ENCODE results near the gene TLCD3A. TPM values are rescaled to one million over a fixed set of nuclear protein-coding genes. Genes with fewer than 3 reads are reported as not detected.

The TLCD3A gene
- total RNA-seq, 2 experiments from 2014 or later = 8.3 to 11.7 TPM

- Histone ChIP-seq H3K27ac (ENCODE audit: low read depth, low read length, poor library complexity, severe bottlenecking) (no peak overlapping the region), H4K20me1 (ENCODE audit: insufficient read depth, low read length) (peaks cover 14% of the 10 kb centered on the region; the same call in 1 of the 2 replicates), H3K4me2 (ENCODE audit: low read length) (no peak overlapping the region), H3K79me2 (ENCODE audit: insufficient read depth, low read depth, low read length) (peaks cover 20% of the 10 kb centered on the region), H3K36me3 (ENCODE audit: insufficient read depth, low read length) (peaks cover 89% of the 10 kb centered on the region), H3K4me3 (ENCODE audit: low read depth, low read length, poor library complexity, severe bottlenecking) (no peak overlapping the region), H3K9me2 (ENCODE audit: insufficient read depth, low read length) (no peaks in the 10 kb centered on the region), H3K9me3 (ENCODE audit: low read length) (no peaks in the 10 kb centered on the region), H3K4me1 (ENCODE audit: insufficient read depth, low read length, poor library complexity, severe bottlenecking) (peaks cover 6% of the 10 kb centered on the region), H2AFZ (ENCODE audit: low read length) (no peak overlapping the region)
- ChIA-PET CTCF (ENCODE audit: unreplicated experiment) (no interaction called here), POLR2A (interaction anchor here (0.7 kb wide), 1 partner anchor 17 kb away, joined by 3 read pairs; no protein-coding TSS in a partner anchor)
- intact Hi-C loops (cut with micrococcal nuclease; ENCODE audit: unreplicated experiment) = no loop called here
- TF ChIP-seq CTCF (conservative IDR thresholded peaks at IDR 0.05; ENCODE audit: low read length) = no peak
- no peak for TF ChIP-seq EZH2phosphoT487 (IDR thresholded peaks at IDR 0.05; ENCODE audit: borderline replicate concordance, low read depth, low read length)
- DNase-seq (ENCODE audit: low spot score) = no peak
- BruUV-seq (replicated peaks) = no TSS peak
Measured at GRCh38 chr17:742147-742793, 9.9 kb downstream of the TLCD3A start.

GRCh38 chr17:743139-743538, 10.7 kb downstream of the TLCD3A start:
- Histone ChIP-seq H2AFZ (ENCODE audit: low read length) (no peak overlapping the region), H4K20me1 (ENCODE audit: insufficient read depth, low read length) (peaks cover 14% of the 10 kb centered on the region; the same call in 1 of the 2 replicates), H3K36me3 (ENCODE audit: insufficient read depth, low read length) (peaks cover 93% of the 10 kb centered on the region), H3K27ac (ENCODE audit: low read depth, low read length, poor library complexity, severe bottlenecking) (no peak overlapping the region), H3K79me2 (ENCODE audit: insufficient read depth, low read depth, low read length) (peaks cover 28% of the 10 kb centered on the region), H3K4me1 (ENCODE audit: insufficient read depth, low read length, poor library complexity, severe bottlenecking) (peaks cover 6% of the 10 kb centered on the region), H3K4me2 (ENCODE audit: low read length) (no peak overlapping the region), H3K9me2 (ENCODE audit: insufficient read depth, low read length) (no peaks in the 10 kb centered on the region), H3K4me3 (ENCODE audit: low read depth, low read length, poor library complexity, severe bottlenecking) (no peak overlapping the region), H3K9me3 (ENCODE audit: low read length) (no peaks in the 10 kb centered on the region)
- POLR2A ChIA-PET = no interaction called here
- intact Hi-C loops (cut with micrococcal nuclease; ENCODE audit: unreplicated experiment) = no loop called here
- DNase-seq (ENCODE audit: low spot score) = no peak
- TSS peak; percentile 1 for BruUV-seq (replicated peaks)
- CTCF ChIA-PET (ENCODE audit: unreplicated experiment) = no interaction called here
- no peak for TF ChIP-seq CTCF (conservative IDR thresholded peaks at IDR 0.05; ENCODE audit: low read length)
- TF ChIP-seq EZH2phosphoT487 (IDR thresholded peaks at IDR 0.05; ENCODE audit: borderline replicate concordance, low read depth, low read length) = no peak

- Histone ChIP-seq H3K9me3 (ENCODE audit: low read length) (no peaks in the 10 kb centered on the region), H3K36me3 (ENCODE audit: insufficient read depth, low read length) (peaks cover 94% of the 10 kb centered on the region), H3K79me2 (ENCODE audit: insufficient read depth, low read depth, low read length) (peaks cover 41% of the 10 kb centered on the region), H2AFZ (ENCODE audit: low read length) (no peak overlapping the region), H3K4me3 (ENCODE audit: low read depth, low read length, poor library complexity, severe bottlenecking) (no peak overlapping the region), H3K4me2 (ENCODE audit: low read length) (no peak overlapping the region), H4K20me1 (ENCODE audit: insufficient read depth, low read length) (peaks cover 14% of the 10 kb centered on the region; the same call in 1 of the 2 replicates), H3K4me1 (ENCODE audit: insufficient read depth, low read length, poor library complexity, severe bottlenecking) (peaks cover 8% of the 10 kb centered on the region), H3K27ac (ENCODE audit: low read depth, low read length, poor library complexity, severe bottlenecking) (no peak overlapping the region), H3K9me2 (ENCODE audit: insufficient read depth, low read length) (no peaks in the 10 kb centered on the region)
- no peak for DNase-seq (ENCODE audit: low spot score)
- no TSS peak for BruUV-seq (replicated peaks)
- ChIA-PET POLR2A (no interaction called here), CTCF (ENCODE audit: unreplicated experiment) (no interaction called here)
- intact Hi-C loops (cut with micrococcal nuclease; ENCODE audit: unreplicated experiment) = no loop called here
- TF ChIP-seq CTCF (conservative IDR thresholded peaks at IDR 0.05; ENCODE audit: low read length) (no peak), EZH2phosphoT487 (IDR thresholded peaks at IDR 0.05; ENCODE audit: borderline replicate concordance, low read depth, low read length) (no peak)
Measured at GRCh38 chr17:744937-745336, 12.5 kb downstream of the TLCD3A start.
